ENCODE data around the gene CNIH3. TPM values are rescaled to one million over a fixed set of nuclear protein-coding genes. Genes with fewer than 3 reads are reported as not detected.
"Not testable (repeated sequence)": the region's sequence is repeated elsewhere in the genome, so short reads cannot be mapped to it uniquely, and the experiment has no call there.

Gene CNIH3
- 1 to 10 TPM in 1 of 2 donors, under 1 TPM in 1; 0.99 to 1.4 TPM for polyA plus RNA-seq

DNA sequence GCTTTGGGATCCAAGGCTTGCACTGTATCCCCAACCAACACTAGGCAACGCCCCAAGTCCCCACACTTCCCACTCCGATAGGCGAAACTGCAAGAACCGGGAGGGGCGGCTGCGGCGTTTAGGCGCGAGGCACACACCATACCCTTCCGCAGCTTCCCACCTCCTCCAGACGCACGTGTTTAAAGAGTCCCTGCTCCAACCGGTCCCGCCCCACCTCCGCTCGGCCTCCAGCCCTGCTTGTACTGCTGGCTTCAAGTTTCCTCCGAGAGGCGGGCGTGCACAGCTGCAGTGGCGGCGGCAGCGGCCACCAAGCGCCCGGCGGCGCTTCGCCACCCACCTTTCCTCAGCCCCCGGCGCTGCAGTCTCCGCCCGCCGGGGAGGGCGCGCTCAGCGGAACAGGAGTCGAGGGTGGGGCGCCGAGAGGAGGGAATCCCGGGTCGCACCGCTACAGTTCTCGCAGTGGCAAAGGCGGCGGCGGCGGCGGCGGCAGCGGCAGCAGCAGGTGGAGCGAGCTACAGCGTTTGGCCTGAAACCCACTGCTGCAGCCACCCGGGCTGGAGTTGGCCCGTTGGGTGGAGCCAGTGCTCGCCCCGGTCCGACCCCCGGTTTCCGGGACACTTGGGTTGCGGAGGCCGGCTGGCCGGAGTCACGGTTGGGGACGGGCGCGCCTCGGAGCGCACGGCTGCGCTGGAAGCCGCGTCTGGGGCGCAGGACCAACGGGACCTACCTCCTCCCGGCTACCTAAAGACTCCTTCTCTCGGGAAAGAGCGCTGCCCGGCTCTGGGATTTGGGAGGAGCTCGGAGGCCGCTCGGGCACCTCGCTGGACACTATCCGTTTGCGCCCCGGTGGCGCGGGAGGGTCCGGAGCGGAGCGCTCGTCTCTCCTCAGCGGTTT is at the start of gene CNIH3:
Gene CNIH3, plus strand, starts transcription at position 457 of the 895 bp plus-strand sequence. CDS start 858 bp downstream, outside the sequence.
- H3K27ac ChIP-seq (ENCODE audit: low read depth in 2 of 2, low read length in 1 of 2) = no peak within 1 kb of the TSS
- H3K4me1 ChIP-seq (ENCODE audit: control insufficient read depth in 2 of 2, insufficient read depth in 2 of 2, low read length in 1 of 2) = peaks cover 8 to 10% of the 10 kb centered on the region in 2 donors
- no peaks in the 10 kb centered on the region for H3K36me3 ChIP-seq (ENCODE audit: control insufficient read depth in 2 of 2, insufficient read depth in 2 of 2, low read length in 1 of 2)
- peaks cover 13 to 15% of the 10 kb centered on the region in 2 donors for H3K27me3 ChIP-seq (ENCODE audit: control insufficient read depth in 1 of 2, insufficient read depth in 2 of 2, low read length in 2 of 2)
- no peaks in the 10 kb centered on the region for H3K9me3 ChIP-seq (ENCODE audit: control insufficient read depth in 2 of 2, insufficient read depth in 1 of 2, low read depth in 1 of 2, low read length in 1 of 2)
- 1 to 3% methylated on average over 87 to 91 of the region's 91 CpGs for WGBS, 2 donors
- H3K4me3 ChIP-seq (ENCODE audit: low read depth in 1 of 2, low read length in 2 of 2) = peak within 1 kb of the TSS; percentile 12 to 35

DNA sequence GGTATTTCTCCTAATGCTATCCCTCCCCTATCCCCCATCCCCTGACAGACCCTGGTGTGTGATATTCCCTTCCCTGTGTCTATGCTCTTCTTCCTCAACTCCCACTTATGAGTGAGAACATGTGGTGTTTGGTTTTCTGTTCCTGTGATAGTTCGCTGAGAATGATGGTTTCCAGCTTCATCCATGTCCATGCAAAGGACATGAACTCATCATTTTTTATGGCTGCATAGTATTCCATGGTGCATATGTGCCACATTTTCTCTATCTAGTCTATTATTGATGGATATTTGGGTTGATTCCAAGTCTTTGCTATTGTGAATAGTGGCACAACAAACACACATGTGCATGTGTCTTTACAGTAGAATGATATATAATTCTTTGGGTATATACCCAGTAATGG is 49.6 kb upstream of the CNIH3 start:
- not testable (repeated sequence) for H3K9me3 ChIP-seq (ENCODE audit: control insufficient read depth in 2 of 2, insufficient read depth in 1 of 2, low read depth in 1 of 2, low read length in 1 of 2); H3K27ac ChIP-seq (ENCODE audit: low read depth in 2 of 2, low read length in 1 of 2); H3K27me3 ChIP-seq (ENCODE audit: control insufficient read depth in 1 of 2, insufficient read depth in 2 of 2, low read length in 2 of 2); H3K36me3 ChIP-seq (ENCODE audit: control insufficient read depth in 2 of 2, insufficient read depth in 2 of 2, low read length in 1 of 2); H3K4me3 ChIP-seq (ENCODE audit: low read depth in 1 of 2, low read length in 2 of 2)
- WGBS, 2 donors = 86 to 96% methylated on average over 1 of the region's 1 CpG
- peaks cover 0 to 10% of the 10 kb centered on the region in 2 donors for H3K4me1 ChIP-seq (ENCODE audit: control insufficient read depth in 2 of 2, insufficient read depth in 2 of 2, low read length in 1 of 2)

DNA sequence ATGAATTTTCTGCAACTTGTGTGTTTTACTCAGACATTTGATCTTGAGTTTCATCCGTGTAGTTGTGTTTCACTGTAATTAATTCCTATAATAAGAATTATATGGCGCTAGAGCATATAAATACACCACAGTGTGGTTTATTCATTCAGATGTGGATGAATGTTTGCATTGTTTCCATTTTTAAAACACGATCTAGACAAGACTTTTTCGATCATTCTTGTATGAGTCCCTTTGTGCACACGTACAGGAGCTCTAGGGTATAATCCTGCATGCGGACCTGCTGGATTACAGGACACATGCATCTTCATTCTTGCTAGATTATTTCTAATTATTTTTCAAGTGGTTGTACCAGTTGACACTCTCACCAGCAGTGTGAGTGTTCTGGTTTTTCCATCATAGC is 46.8 kb upstream of the CNIH3 start:
- H3K27me3 ChIP-seq (ENCODE audit: control insufficient read depth in 1 of 2, insufficient read depth in 2 of 2, low read length in 2 of 2) = no peaks in the 10 kb centered on the region
- WGBS, 2 donors = 92 to 95% methylated on average over 6 of the region's 6 CpGs
- H3K4me3 ChIP-seq (ENCODE audit: low read depth in 1 of 2, low read length in 2 of 2) = no peak overlapping the region
- H3K36me3 ChIP-seq (ENCODE audit: control insufficient read depth in 2 of 2, insufficient read depth in 2 of 2, low read length in 1 of 2) = no peaks in the 10 kb centered on the region
- H3K4me1 ChIP-seq (ENCODE audit: control insufficient read depth in 2 of 2, insufficient read depth in 2 of 2, low read length in 1 of 2) = peaks cover 0 to 10% of the 10 kb centered on the region in 2 donors
- H3K9me3 ChIP-seq (ENCODE audit: control insufficient read depth in 2 of 2, insufficient read depth in 1 of 2, low read depth in 1 of 2, low read length in 1 of 2) = no peaks in the 10 kb centered on the region
- H3K27ac ChIP-seq (ENCODE audit: low read depth in 2 of 2, low read length in 1 of 2) = no peak overlapping the region

DNA sequence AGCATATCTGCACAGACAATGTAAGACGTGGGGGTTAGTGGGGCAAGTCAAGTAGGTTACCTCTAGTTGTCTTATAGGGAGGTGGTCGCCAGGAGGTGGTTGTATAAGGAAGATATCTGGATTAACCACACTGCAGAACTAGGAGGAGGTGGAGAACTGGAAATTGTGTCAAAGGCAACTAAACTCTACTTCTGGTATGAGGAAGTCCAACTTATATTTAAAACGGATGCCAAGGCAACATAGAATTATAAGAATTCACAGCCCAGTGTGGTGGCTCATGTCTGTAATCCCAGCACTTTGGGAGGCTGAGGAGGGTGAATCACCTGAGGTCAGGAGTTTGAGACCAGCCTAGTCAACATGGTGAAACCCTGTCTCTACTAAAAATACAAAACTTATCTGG is 44.1 kb upstream of the CNIH3 start:
- H3K9me3 ChIP-seq (ENCODE audit: control insufficient read depth in 2 of 2, insufficient read depth in 1 of 2, low read depth in 1 of 2, low read length in 1 of 2); H3K4me1 ChIP-seq (ENCODE audit: control insufficient read depth in 2 of 2, insufficient read depth in 2 of 2, low read length in 1 of 2): not testable (repeated sequence)
- 76 to 82% methylated on average over 3 of the region's 3 CpGs for WGBS, 2 donors

DNA sequence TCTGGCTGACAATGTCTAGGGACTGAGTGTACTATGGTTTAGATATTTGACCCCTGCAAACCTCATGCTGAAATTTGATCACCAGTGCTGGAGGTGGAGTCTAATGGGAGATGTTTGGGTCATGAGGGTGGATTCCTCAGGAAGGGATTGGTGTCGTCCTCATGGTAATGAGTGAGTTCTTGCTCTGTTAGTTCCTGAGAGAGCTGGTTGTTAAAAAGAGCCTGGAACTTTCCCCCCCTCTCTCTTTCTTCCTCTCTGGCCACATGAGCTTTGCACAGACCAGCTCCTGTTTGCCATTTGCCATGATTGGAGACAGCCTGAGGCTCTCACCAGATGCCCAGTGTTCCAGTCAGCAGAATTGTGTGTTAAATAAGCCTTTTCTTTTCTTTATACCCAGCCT is 36.6 kb upstream of the CNIH3 start:
- 52 to 65% methylated on average over 1 of the region's 1 CpG for WGBS, 2 donors
- no peak overlapping the region for H3K4me3 ChIP-seq (ENCODE audit: low read depth in 1 of 2, low read length in 2 of 2)
- H3K4me1 ChIP-seq (ENCODE audit: control insufficient read depth in 2 of 2, insufficient read depth in 2 of 2, low read length in 1 of 2) = no peaks in the 10 kb centered on the region
- H3K36me3 ChIP-seq (ENCODE audit: control insufficient read depth in 2 of 2, insufficient read depth in 2 of 2, low read length in 1 of 2) = no peaks in the 10 kb centered on the region
- H3K9me3 ChIP-seq (ENCODE audit: control insufficient read depth in 2 of 2, insufficient read depth in 1 of 2, low read depth in 1 of 2, low read length in 1 of 2) = no peaks in the 10 kb centered on the region
- H3K27ac ChIP-seq (ENCODE audit: low read depth in 2 of 2, low read length in 1 of 2) = no peak overlapping the region
- H3K27me3 ChIP-seq (ENCODE audit: control insufficient read depth in 1 of 2, insufficient read depth in 2 of 2, low read length in 2 of 2) = no peaks in the 10 kb centered on the region

More for the DNA sequence above, 44.1 kb upstream of the CNIH3 start:
- not testable (repeated sequence) for H3K36me3 ChIP-seq (ENCODE audit: control insufficient read depth in 2 of 2, insufficient read depth in 2 of 2, low read length in 1 of 2); H3K27ac ChIP-seq (ENCODE audit: low read depth in 2 of 2, low read length in 1 of 2); H3K4me3 ChIP-seq (ENCODE audit: low read depth in 1 of 2, low read length in 2 of 2); H3K27me3 ChIP-seq (ENCODE audit: control insufficient read depth in 1 of 2, insufficient read depth in 2 of 2, low read length in 2 of 2)

DNA sequence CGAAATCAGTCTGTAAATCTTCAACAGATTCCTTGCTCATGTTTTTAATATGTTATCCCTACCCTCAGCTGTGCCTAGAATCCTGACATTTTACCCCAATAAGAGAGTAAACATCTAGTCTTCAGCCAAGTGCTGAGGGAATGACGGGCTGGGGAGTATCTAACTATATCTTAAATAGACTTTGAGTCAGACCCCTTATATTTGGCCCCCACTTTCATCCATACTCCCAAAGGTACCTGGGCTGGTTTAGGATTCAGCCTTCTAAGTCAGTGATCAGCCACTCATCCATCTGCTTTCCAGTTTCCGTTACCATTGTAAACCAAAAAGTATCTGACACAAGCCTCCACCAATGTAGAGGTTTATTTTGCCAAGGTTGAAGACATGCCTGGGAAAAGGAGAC is 36.1 kb upstream of the CNIH3 start:
- Histone ChIP-seq H3K4me3 (ENCODE audit: low read depth in 1 of 2, low read length in 2 of 2) (no peak overlapping the region), H3K4me1 (ENCODE audit: control insufficient read depth in 2 of 2, insufficient read depth in 2 of 2, low read length in 1 of 2) (no peaks in the 10 kb centered on the region), H3K36me3 (ENCODE audit: control insufficient read depth in 2 of 2, insufficient read depth in 2 of 2, low read length in 1 of 2) (no peaks in the 10 kb centered on the region), H3K27ac (ENCODE audit: low read depth in 2 of 2, low read length in 1 of 2) (no peak overlapping the region), H3K9me3 (ENCODE audit: control insufficient read depth in 2 of 2, insufficient read depth in 1 of 2, low read depth in 1 of 2, low read length in 1 of 2) (no peaks in the 10 kb centered on the region), H3K27me3 (ENCODE audit: control insufficient read depth in 1 of 2, insufficient read depth in 2 of 2, low read length in 2 of 2) (no peaks in the 10 kb centered on the region)
- WGBS, 2 donors = 77 to 85% methylated on average over 3 of the region's 3 CpGs

DNA sequence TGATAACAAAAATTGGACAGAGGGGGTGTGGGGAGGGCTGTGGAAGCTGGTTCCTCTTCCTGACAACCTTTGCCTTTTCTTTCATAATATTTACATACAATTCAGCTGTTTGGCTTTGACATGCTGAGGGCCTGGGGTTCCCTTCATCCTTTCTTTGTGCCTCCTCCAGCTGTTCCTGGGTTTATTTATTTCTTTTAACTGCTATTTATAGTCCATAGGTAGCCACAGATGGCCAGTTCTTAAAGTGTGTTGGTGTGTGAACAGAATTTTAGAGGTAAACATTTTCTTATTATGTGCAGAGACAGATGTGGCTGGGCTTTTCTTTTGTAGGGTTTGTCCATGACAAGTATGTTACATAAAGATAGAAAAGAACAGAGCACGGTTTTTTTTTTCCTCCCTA is 34.1 kb upstream of the CNIH3 start:
- Histone ChIP-seq H3K4me3 (ENCODE audit: low read depth in 1 of 2, low read length in 2 of 2) (no peak overlapping the region), H3K4me1 (ENCODE audit: control insufficient read depth in 2 of 2, insufficient read depth in 2 of 2, low read length in 1 of 2) (no peaks in the 10 kb centered on the region), H3K27me3 (ENCODE audit: control insufficient read depth in 1 of 2, insufficient read depth in 2 of 2, low read length in 2 of 2) (no peaks in the 10 kb centered on the region), H3K9me3 (ENCODE audit: control insufficient read depth in 2 of 2, insufficient read depth in 1 of 2, low read depth in 1 of 2, low read length in 1 of 2) (no peaks in the 10 kb centered on the region), H3K36me3 (ENCODE audit: control insufficient read depth in 2 of 2, insufficient read depth in 2 of 2, low read length in 1 of 2) (no peaks in the 10 kb centered on the region), H3K27ac (ENCODE audit: low read depth in 2 of 2, low read length in 1 of 2) (no peak overlapping the region)
- 14 to 26% methylated on average over 1 of the region's 1 CpG for WGBS, 2 donors

DNA sequence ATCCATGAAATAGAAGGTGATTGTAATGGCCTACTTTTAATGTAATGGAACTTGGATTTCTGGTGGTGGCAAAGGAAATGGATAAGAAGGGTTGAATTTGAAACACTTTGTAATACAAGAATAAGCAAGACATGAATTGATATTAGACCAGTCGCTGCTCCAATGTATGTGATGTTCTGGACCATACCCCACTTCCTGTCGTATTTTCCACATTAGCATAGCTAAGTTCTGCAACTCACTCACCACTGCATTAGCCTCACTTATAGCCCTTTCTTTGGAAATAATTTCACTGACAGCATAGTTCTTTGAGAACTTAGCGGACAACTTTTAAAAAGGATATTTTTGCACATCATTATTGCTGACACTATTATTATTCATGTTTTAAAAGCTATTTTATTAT is 32.3 kb upstream of the CNIH3 start:
- no peaks in the 10 kb centered on the region for H3K27me3 ChIP-seq (ENCODE audit: control insufficient read depth in 1 of 2, insufficient read depth in 2 of 2, low read length in 2 of 2)
- no peak overlapping the region for H3K27ac ChIP-seq (ENCODE audit: low read depth in 2 of 2, low read length in 1 of 2)
- H3K4me1 ChIP-seq (ENCODE audit: control insufficient read depth in 2 of 2, insufficient read depth in 2 of 2, low read length in 1 of 2) = no peaks in the 10 kb centered on the region
- H3K4me3 ChIP-seq (ENCODE audit: low read depth in 1 of 2, low read length in 2 of 2) = no peak overlapping the region
- H3K9me3 ChIP-seq (ENCODE audit: control insufficient read depth in 2 of 2, insufficient read depth in 1 of 2, low read depth in 1 of 2, low read length in 1 of 2) = no peaks in the 10 kb centered on the region
- no peaks in the 10 kb centered on the region for H3K36me3 ChIP-seq (ENCODE audit: control insufficient read depth in 2 of 2, insufficient read depth in 2 of 2, low read length in 1 of 2)
- 92 to 94% methylated on average over 3 of the region's 3 CpGs for WGBS, 2 donors

GRCh38 chr1:224585051-224585450 is 31.1 kb upstream of the CNIH3 start:
- Histone ChIP-seq H3K9me3 (ENCODE audit: control insufficient read depth in 2 of 2, insufficient read depth in 1 of 2, low read depth in 1 of 2, low read length in 1 of 2) (no peaks in the 10 kb centered on the region), H3K27me3 (ENCODE audit: control insufficient read depth in 1 of 2, insufficient read depth in 2 of 2, low read length in 2 of 2) (no peaks in the 10 kb centered on the region), H3K4me1 (ENCODE audit: control insufficient read depth in 2 of 2, insufficient read depth in 2 of 2, low read length in 1 of 2) (no peaks in the 10 kb centered on the region), H3K27ac (ENCODE audit: low read depth in 2 of 2, low read length in 1 of 2) (no peak overlapping the region), H3K36me3 (ENCODE audit: control insufficient read depth in 2 of 2, insufficient read depth in 2 of 2, low read length in 1 of 2) (no peaks in the 10 kb centered on the region), H3K4me3 (ENCODE audit: low read depth in 1 of 2, low read length in 2 of 2) (no peak overlapping the region)
- 90 to 95% methylated on average over 10 of the region's 10 CpGs for WGBS, 2 donors

- Histone ChIP-seq H3K27me3 (ENCODE audit: control insufficient read depth in 1 of 2, insufficient read depth in 2 of 2, low read length in 2 of 2) (no peaks in the 10 kb centered on the region), H3K27ac (ENCODE audit: low read depth in 2 of 2, low read length in 1 of 2) (no peak overlapping the region), H3K4me3 (ENCODE audit: low read depth in 1 of 2, low read length in 2 of 2) (no peak overlapping the region), H3K9me3 (ENCODE audit: control insufficient read depth in 2 of 2, insufficient read depth in 1 of 2, low read depth in 1 of 2, low read length in 1 of 2) (no peaks in the 10 kb centered on the region), H3K36me3 (ENCODE audit: control insufficient read depth in 2 of 2, insufficient read depth in 2 of 2, low read length in 1 of 2) (no peaks in the 10 kb centered on the region), H3K4me1 (ENCODE audit: control insufficient read depth in 2 of 2, insufficient read depth in 2 of 2, low read length in 1 of 2) (no peaks in the 10 kb centered on the region)
- 85 to 88% methylated on average over 3 of the region's 3 CpGs for WGBS, 2 donors
Observed at GRCh38 chr1:224587051-224587450, 29.1 kb upstream of the CNIH3 start.
